OCI-LY1 (cell line): ENCODE measurements around the gene SUN5.

Experiments used
- CTCF ChIP-seq: fragments of 200-600 bp; sonication (generic), shearing (Covaris generic); IDR thresholded peaks from 2 replicates; pipeline ENCODE4 v1.5.1; 2017; ENCODE audit warnings: mild to moderate bottlenecking, antibody characterized with exemption, low read length, moderate library complexity, mixed read lengths
- EZH2 ChIP-seq: fragments of 200-600 bp; sonication (generic), shearing (Covaris generic); IDR thresholded peaks from 2 replicates; pipeline ENCODE4 v1.8.0; 2017; ENCODE audit warnings: borderline replicate concordance, mixed run types, mild to moderate bottlenecking, antibody characterized with exemption, low read length, moderate library complexity, mixed read lengths

DNA sequence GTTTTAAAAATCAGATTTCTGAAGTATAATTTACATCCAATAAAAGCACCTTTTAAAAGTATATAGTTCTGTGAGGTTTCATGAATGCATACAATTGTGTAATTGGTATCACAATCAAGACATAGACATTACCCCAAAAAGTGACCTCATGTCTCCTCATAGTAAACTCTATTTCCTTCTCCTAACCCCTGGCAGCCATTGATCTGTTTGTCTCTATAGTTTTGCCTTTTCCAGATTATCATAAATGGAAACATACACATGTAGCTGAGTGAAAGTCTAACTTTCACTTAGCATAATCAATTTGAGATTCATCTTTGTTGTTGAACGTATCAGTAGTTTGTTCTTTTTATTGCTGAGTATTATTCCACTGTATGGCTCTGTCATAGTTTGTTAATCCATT is 57.6 kb downstream of the SUN5 start:
- TF ChIP-seq EZH2 (no peak), CTCF (no peak)
